ENCODE results near the gene PTPRN2. TPM values are rescaled to one million over a fixed set of nuclear protein-coding genes. Genes with fewer than 3 reads are reported as not detected.
"Not testable (repeated sequence)": the region's sequence is repeated elsewhere in the genome, so short reads cannot be mapped to it uniquely, and the experiment has no call there.

The PTPRN2 gene
- total and polyA plus RNA-seq, 5 experiments from 2014 or later = 0.69 to 1.5 (median 0.99) TPM

GRCh38 chr7:157910045-157910444, 677.6 kb downstream of the PTPRN2 start:
- ATAC-seq, POLR2A ChIA-PET, H3K4me3 Mint-ChIP-seq, H3K27me3 Mint-ChIP-seq, DNase-seq, H3K4me1 Mint-ChIP-seq, H3K27ac Mint-ChIP-seq: not testable (repeated sequence)
- H3K36me3 Mint-ChIP-seq = peaks cover 0 to 21% (median 0%) of the 10 kb centered on the region in 3 donors
- H3K9me3 Mint-ChIP-seq = peaks cover 3 to 22% (median 8%) of the 10 kb centered on the region in 9 donors

GRCh38 chr7:157909370-157909769, 678.3 kb downstream of the PTPRN2 start:
- H3K9me3 Mint-ChIP-seq = peaks cover 3 to 17% (median 5%) of the 10 kb centered on the region in 9 donors
- H3K4me1 Mint-ChIP-seq = peaks cover 0 to 8% (median 2%) of the 10 kb centered on the region in 4 donors
- peak overlapping the region in 2 of 10 donors; percentile 53 to 62 for H3K27ac Mint-ChIP-seq
- H3K27me3 Mint-ChIP-seq = no peaks in the 10 kb centered on the region
- no peak for DNase-seq
- no peak for ATAC-seq
- no peak overlapping the region for H3K4me3 Mint-ChIP-seq
- POLR2A ChIA-PET = no interaction called here
- H3K36me3 Mint-ChIP-seq = peaks cover 0 to 15% (median 0%) of the 10 kb centered on the region in 3 donors

GRCh38 chr7:157908006-157908782, 679.4 kb downstream of the PTPRN2 start:
- no peak overlapping the region for H3K4me3 Mint-ChIP-seq

GRCh38 chr7:157907091-157907490, 680.5 kb downstream of the PTPRN2 start:
- POLR2A ChIA-PET = no interaction called here
- H3K27ac Mint-ChIP-seq = peak overlapping the region in 1 of 10 donors; percentile 50
- no peaks in the 10 kb centered on the region for H3K27me3 Mint-ChIP-seq
- peaks cover 0 to 8% (median 2%) of the 10 kb centered on the region in 4 donors for H3K4me1 Mint-ChIP-seq
- peaks cover 0 to 6% (median 0%) of the 10 kb centered on the region in 3 donors for H3K36me3 Mint-ChIP-seq
- H3K9me3 Mint-ChIP-seq = peaks cover 0 to 6% (median 0%) of the 10 kb centered on the region in 9 donors
- ATAC-seq (no peak), DNase-seq (no peak)
- H3K4me3 Mint-ChIP-seq = no peak overlapping the region

More at GRCh38 chr7:157908006-157908782, 679.4 kb downstream of the PTPRN2 start:
- no peak for DNase-seq
- H3K27ac Mint-ChIP-seq = no peak overlapping the region
- no peak for ATAC-seq
- H3K4me1 Mint-ChIP-seq = peaks cover 0 to 8% (median 2%) of the 10 kb centered on the region in 4 donors
- POLR2A ChIA-PET = no interaction called here
- no peaks in the 10 kb centered on the region for H3K27me3 Mint-ChIP-seq
- peaks cover 0 to 12% (median 0%) of the 10 kb centered on the region in 3 donors for H3K36me3 Mint-ChIP-seq
- H3K9me3 Mint-ChIP-seq = peaks cover 0 to 14% (median 2%) of the 10 kb centered on the region in 9 donors

- peaks cover 0 to under 1% (median 0%) of the 10 kb centered on the region in 9 donors for H3K9me3 Mint-ChIP-seq
- ATAC-seq (no peak), DNase-seq (no peak)
- peaks cover 0 to under 1% (median 0%) of the 10 kb centered on the region in 3 donors for H3K36me3 Mint-ChIP-seq
- H3K27me3 Mint-ChIP-seq = no peaks in the 10 kb centered on the region
- peaks cover 0 to 8% (median 2%) of the 10 kb centered on the region in 4 donors for H3K4me1 Mint-ChIP-seq
- POLR2A ChIA-PET = no interaction called here
- H3K27ac Mint-ChIP-seq = peak overlapping the region in 1 of 10 donors; percentile 50
- H3K4me3 Mint-ChIP-seq = no peak overlapping the region
Observed at GRCh38 chr7:157906583-157906982, 681.0 kb downstream of the PTPRN2 start.

- peaks cover 0 to 8% (median 3%) of the 10 kb centered on the region in 4 donors for H3K4me1 Mint-ChIP-seq
- POLR2A ChIA-PET = interaction anchor here (1.2 kb wide), 1 partner anchor 10 kb away, joined by 3 read pairs; no protein-coding TSS in a partner anchor
- ATAC-seq (no peak), DNase-seq (no peak)
- no peaks in the 10 kb centered on the region for H3K27me3 Mint-ChIP-seq
- H3K4me3 Mint-ChIP-seq = no peak overlapping the region
- peak overlapping the region in 3 of 10 donors; percentile 17 to 43 (median 29) for H3K27ac Mint-ChIP-seq
- H3K9me3 Mint-ChIP-seq = no peaks in the 10 kb centered on the region
- H3K36me3 Mint-ChIP-seq = no peaks in the 10 kb centered on the region
Observed at GRCh38 chr7:157905651-157906461, 681.8 kb downstream of the PTPRN2 start.

GRCh38 chr7:157904866-157905570, 682.6 kb downstream of the PTPRN2 start:
- no peak for DNase-seq
- peaks cover 0 to 8% (median 8%) of the 10 kb centered on the region in 4 donors for H3K4me1 Mint-ChIP-seq
- no peaks in the 10 kb centered on the region for H3K36me3 Mint-ChIP-seq
- no peaks in the 10 kb centered on the region for H3K9me3 Mint-ChIP-seq
- ATAC-seq = no peak
- H3K27me3 Mint-ChIP-seq = no peaks in the 10 kb centered on the region
- no peak overlapping the region for H3K27ac Mint-ChIP-seq
- POLR2A ChIA-PET = interaction anchor here (1.2 kb wide), 1 partner anchor 9 kb away, joined by 3 read pairs; no protein-coding TSS in a partner anchor
- H3K4me3 Mint-ChIP-seq = peak overlapping the region in 1 of 10 donors; percentile 54

GRCh38 chr7:157904211-157904865, 683.3 kb downstream of the PTPRN2 start:
- Mint-ChIP-seq H3K27me3 (no peaks in the 10 kb centered on the region), H3K27ac (peak overlapping the region in 1 of 10 donors; percentile 21), H3K36me3 (no peaks in the 10 kb centered on the region), H3K9me3 (no peaks in the 10 kb centered on the region), H3K4me3 (no peak overlapping the region), H3K4me1 (peaks cover 0 to 8% (median 8%) of the 10 kb centered on the region in 4 donors)
- POLR2A ChIA-PET = no interaction called here
- ATAC-seq (no peak), DNase-seq (no peak)

- no peak overlapping the region for H3K4me3 Mint-ChIP-seq
- no peaks in the 10 kb centered on the region for H3K27me3 Mint-ChIP-seq
Observed at GRCh38 chr7:157903710-157904109, 683.9 kb downstream of the PTPRN2 start.

GRCh38 chr7:157903296-157903695, 684.3 kb downstream of the PTPRN2 start:
- Mint-ChIP-seq H3K36me3 (no peaks in the 10 kb centered on the region), H3K27me3 (no peaks in the 10 kb centered on the region), H3K9me3 (no peaks in the 10 kb centered on the region), H3K4me3 (no peak overlapping the region), H3K27ac (no peak overlapping the region), H3K4me1 (peaks cover 0 to 8% (median 8%) of the 10 kb centered on the region in 4 donors)
- POLR2A ChIA-PET = no interaction called here
- DNase-seq (no peak), ATAC-seq (no peak)

More at GRCh38 chr7:157903710-157904109, 683.9 kb downstream of the PTPRN2 start:
- ATAC-seq (no peak), DNase-seq (no peak)
- Mint-ChIP-seq H3K27ac (peak overlapping the region in 1 of 10 donors; percentile 27), H3K4me1 (peaks cover 0 to 8% (median 8%) of the 10 kb centered on the region in 4 donors), H3K36me3 (no peaks in the 10 kb centered on the region), H3K9me3 (no peaks in the 10 kb centered on the region)
- POLR2A ChIA-PET = no interaction called here

- H3K36me3 Mint-ChIP-seq, H3K9me3 Mint-ChIP-seq, H3K27me3 Mint-ChIP-seq, POLR2A ChIA-PET, H3K27ac Mint-ChIP-seq, ATAC-seq, DNase-seq, H3K4me3 Mint-ChIP-seq, H3K4me1 Mint-ChIP-seq: not testable (repeated sequence)
Observed at GRCh38 chr7:157901816-157902610, 685.6 kb downstream of the PTPRN2 start.

Measured in naive thymus-derived CD8-positive, alpha-beta T cell (primary cell).